Measurements from ENCODE around the gene GPBP1L1. TPM values are rescaled to one million over a fixed set of nuclear protein-coding genes. Genes with fewer than 3 reads are reported as not detected.

Gene GPBP1L1
- total RNA-seq, 1 experiment from 2014 or later, result 124 TPM

GRCh38 chr1:45668526-45668925, 17.8 kb downstream of the GPBP1L1 start:
- ChIA-PET CTCF (no interaction called here), POLR2A (ENCODE audit: unreplicated experiment) (no interaction called here)
- H3K9me3 ChIP-seq (ENCODE audit: insufficient read depth, low read depth), result no peaks in the 10 kb centered on the region
- peaks cover 81% of the 10 kb centered on the region for H4K20me1 ChIP-seq (ENCODE audit: insufficient read depth)
- BruUV-seq (replicated peaks), result no TSS peak
- H3K4me3 ChIP-seq, result no peak overlapping the region
- no peak overlapping the region for H3K27ac ChIP-seq
- no peaks in the 10 kb centered on the region for H3K9me2 ChIP-seq (ENCODE audit: insufficient read depth)
- intact Hi-C loops (cut with micrococcal nuclease; ENCODE audit: unreplicated experiment), result no loop called here
- no peaks in the 10 kb centered on the region for H3K4me1 ChIP-seq (replicated peaks; ENCODE audit: insufficient read depth)
- no peaks in the 10 kb centered on the region for H3K27me3 ChIP-seq (ENCODE audit: insufficient read depth, low read depth)
- no peak for TF ChIP-seq CTCF (conservative IDR thresholded peaks at IDR 0.05)
- H3K4me2 ChIP-seq, result no peak overlapping the region
- no peak for DNase-seq
- 0 out of 2 replicates have a peak, but pooled peaks cover 9% of the 10 kb centered on the region for H3K36me3 ChIP-seq (ENCODE audit: low read depth)
- H2AFZ ChIP-seq, result no peak overlapping the region
- H3F3A ChIP-seq (ENCODE audit: insufficient read depth, low read depth), result peaks cover 14% of the 10 kb centered on the region; the same call in 1 of the 2 replicates
- peaks cover 96% of the 10 kb centered on the region for H3K79me2 ChIP-seq (ENCODE audit: low read depth)

- no peaks in the 10 kb centered on the region for H3K4me1 ChIP-seq (replicated peaks; ENCODE audit: insufficient read depth)
- ChIA-PET POLR2A (ENCODE audit: unreplicated experiment) (interaction anchor here (0.5 to 0.9 kb wide), 2 partner anchors 11 to 890 kb away, joined by 4 to 8 read pairs; no protein-coding TSS in a partner anchor), CTCF (no interaction called here)
- no peak overlapping the region for H3K4me2 ChIP-seq
- no peak for DNase-seq
- no TSS peak for BruUV-seq (replicated peaks)
- 0 out of 2 replicates have a peak, but pooled peaks cover 14% of the 10 kb centered on the region for H3K36me3 ChIP-seq (ENCODE audit: low read depth)
- H2AFZ ChIP-seq, result no peak overlapping the region
- H3K9me3 ChIP-seq (ENCODE audit: insufficient read depth, low read depth), result no peaks in the 10 kb centered on the region
- H3F3A ChIP-seq (ENCODE audit: insufficient read depth, low read depth), result peaks cover 8% of the 10 kb centered on the region; the same call in 1 of the 2 replicates
- no peak overlapping the region for H3K4me3 ChIP-seq
- TF ChIP-seq CTCF (conservative IDR thresholded peaks at IDR 0.05) (no peak), EZH2 (IDR thresholded peaks at IDR 0.05; ENCODE audit: low read depth) (no peak)
- no peak overlapping the region for H3K27ac ChIP-seq
- H3K27me3 ChIP-seq (ENCODE audit: insufficient read depth, low read depth), result no peaks in the 10 kb centered on the region
- H4K20me1 ChIP-seq (ENCODE audit: insufficient read depth), result peaks cover 83% of the 10 kb centered on the region
- intact Hi-C loops (cut with micrococcal nuclease; ENCODE audit: unreplicated experiment), result no loop called here
- H3K9me2 ChIP-seq (ENCODE audit: insufficient read depth), result no peaks in the 10 kb centered on the region
- peaks cover 96% of the 10 kb centered on the region for H3K79me2 ChIP-seq (ENCODE audit: low read depth)
These were observed 18.8 kb downstream of the GPBP1L1 start for GRCh38 chr1:45667321-45668111.

- H3K4me1 ChIP-seq (replicated peaks; ENCODE audit: insufficient read depth), result no peaks in the 10 kb centered on the region
- H3K27me3 ChIP-seq (ENCODE audit: insufficient read depth, low read depth), result no peaks in the 10 kb centered on the region
- BruUV-seq (replicated peaks), result no TSS peak
- no peaks in the 10 kb centered on the region for H3K9me3 ChIP-seq (ENCODE audit: insufficient read depth, low read depth)
- no peak for TF ChIP-seq EZH2 (IDR thresholded peaks at IDR 0.05; ENCODE audit: low read depth)
- no peak for TF ChIP-seq CTCF (conservative IDR thresholded peaks at IDR 0.05)
- POLR2A ChIA-PET (ENCODE audit: unreplicated experiment), result interaction anchor here (0.5 to 0.9 kb wide), 2 partner anchors 12 to 889 kb away, joined by 4 to 8 read pairs; no protein-coding TSS in a partner anchor
- CTCF ChIA-PET, result no interaction called here
- peaks cover 82% of the 10 kb centered on the region for H4K20me1 ChIP-seq (ENCODE audit: insufficient read depth)
- no peak overlapping the region for H3K27ac ChIP-seq
- no peak overlapping the region for H3K4me3 ChIP-seq
- intact Hi-C loops (cut with micrococcal nuclease; ENCODE audit: unreplicated experiment), result no loop called here
- 0 out of 2 replicates have a peak, but pooled peaks cover 14% of the 10 kb centered on the region for H3K36me3 ChIP-seq (ENCODE audit: low read depth)
- H3K4me2 ChIP-seq, result no peak overlapping the region
- peaks cover 7% of the 10 kb centered on the region; the same call in 1 of the 2 replicates for H3F3A ChIP-seq (ENCODE audit: insufficient read depth, low read depth)
- no peak overlapping the region for H2AFZ ChIP-seq
- no peak for DNase-seq
- H3K79me2 ChIP-seq (ENCODE audit: low read depth), result peaks cover 96% of the 10 kb centered on the region
- H3K9me2 ChIP-seq (ENCODE audit: insufficient read depth), result no peaks in the 10 kb centered on the region
These were observed 19.5 kb downstream of the GPBP1L1 start for GRCh38 chr1:45666836-45667235.
